AG08395 (cell line): ENCODE data around the gene DSE.

Experiments
- DNase-seq: peaks from one replicate; pipeline ENCODE4 v3.0.0; 2012; ENCODE audit warnings: mixed read lengths, low spot score

The DSE gene

DNA sequence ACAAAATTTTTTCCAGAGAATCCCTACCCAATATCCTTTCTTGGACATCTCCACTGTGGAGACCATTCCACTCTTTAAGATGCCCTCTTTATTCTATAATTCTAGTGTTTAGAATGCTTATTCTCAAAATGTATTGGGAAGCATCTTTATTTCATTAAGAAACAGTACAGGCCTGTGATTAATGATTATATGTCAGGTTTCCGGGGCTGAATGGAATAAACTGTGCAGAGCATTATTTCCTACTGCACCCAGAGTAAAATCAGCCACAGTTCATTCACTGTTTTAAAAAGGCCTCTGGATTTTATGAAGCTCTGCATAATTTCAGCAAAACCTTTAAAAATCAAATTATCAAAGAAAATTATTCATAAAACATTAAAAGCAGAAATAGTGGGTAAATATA lies 42.6 kb downstream of the DSE start:
- no peak for DNase-seq

- DNase-seq, result no peak
Measured at GRCh38 chr6:116417661-116418060, 46.9 kb downstream of the DSE start.

DNA sequence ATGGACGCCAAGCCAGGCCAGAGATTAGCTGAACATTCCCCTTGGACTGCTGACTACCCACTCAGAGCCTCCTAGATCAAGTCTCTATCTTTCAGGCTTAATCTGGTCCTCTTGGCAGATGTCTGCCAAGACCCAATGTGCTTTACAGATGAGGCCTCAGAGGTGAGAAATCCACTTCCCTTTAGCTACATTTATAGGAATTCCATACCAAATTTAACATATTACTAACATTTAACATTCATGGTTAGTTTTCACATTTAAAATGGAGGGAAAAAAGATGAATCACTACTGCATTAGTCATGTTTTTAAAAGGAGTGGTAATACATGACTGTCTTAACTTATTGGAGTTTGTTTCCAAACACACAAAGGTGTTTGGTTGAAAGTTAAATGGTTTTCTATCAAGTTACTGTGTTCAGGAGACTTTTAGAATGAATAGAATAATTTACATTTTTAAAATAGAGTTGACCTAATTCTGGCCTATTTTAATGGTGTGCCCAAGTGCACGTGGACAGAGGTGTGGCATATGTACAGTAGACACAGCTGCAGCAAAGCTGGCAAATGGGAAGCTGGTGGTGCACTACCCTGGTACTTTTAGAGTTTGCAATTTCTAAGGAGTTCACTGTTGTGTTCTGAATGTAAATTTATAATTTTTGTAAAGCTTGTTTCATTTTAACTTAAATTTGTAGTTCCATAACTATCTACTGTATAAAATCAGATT lies 48.5 kb downstream of the DSE start:
- no peak for DNase-seq

DNA sequence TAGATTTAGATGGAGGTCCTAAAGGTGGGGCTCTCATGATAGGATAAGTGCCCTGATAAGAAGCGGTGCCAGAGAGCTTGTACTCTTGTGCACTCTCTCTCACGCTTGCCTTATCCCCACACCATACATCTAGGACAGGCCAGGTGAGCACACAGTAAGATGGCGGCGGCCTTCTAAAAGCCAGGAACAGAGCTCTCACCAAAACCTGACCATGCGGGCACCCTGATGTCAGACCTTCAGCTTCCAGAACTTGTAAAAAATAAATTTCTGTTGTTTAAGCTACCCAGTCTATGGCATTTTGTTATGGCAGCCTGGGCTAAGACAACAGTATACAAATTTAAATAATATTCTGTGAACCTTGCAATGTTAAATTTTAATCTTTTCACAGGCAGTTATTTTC lies 49.6 kb downstream of the DSE start:
- DNase-seq, result no peak

- DNase-seq, result no peak
Measured at GRCh38 chr6:116422238-116422637, 51.5 kb downstream of the DSE start.

DNA sequence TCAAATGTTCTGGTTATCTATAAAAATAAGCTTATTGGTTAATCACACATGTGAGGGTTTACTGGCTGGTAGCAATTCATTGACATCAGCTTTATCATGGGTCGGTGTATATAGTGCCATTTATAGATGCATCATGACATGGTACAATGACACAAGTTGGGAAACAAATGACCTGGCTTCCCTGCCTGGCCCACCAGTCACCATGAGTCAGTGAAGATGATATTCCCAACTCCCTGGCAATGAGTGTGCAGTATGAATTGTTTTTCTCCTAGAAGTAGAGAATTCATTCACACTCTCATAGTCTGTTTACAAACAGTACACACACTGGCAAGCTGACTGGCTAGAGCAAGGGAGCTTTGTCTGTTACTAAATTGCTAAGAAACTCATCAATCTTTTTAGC lies 53.3 kb downstream of the DSE start:
- DNase-seq, result peak; percentile 61

- DNase-seq, result no peak
Measured at GRCh38 chr6:116426551-116426950, 55.8 kb downstream of the DSE start.

DNA sequence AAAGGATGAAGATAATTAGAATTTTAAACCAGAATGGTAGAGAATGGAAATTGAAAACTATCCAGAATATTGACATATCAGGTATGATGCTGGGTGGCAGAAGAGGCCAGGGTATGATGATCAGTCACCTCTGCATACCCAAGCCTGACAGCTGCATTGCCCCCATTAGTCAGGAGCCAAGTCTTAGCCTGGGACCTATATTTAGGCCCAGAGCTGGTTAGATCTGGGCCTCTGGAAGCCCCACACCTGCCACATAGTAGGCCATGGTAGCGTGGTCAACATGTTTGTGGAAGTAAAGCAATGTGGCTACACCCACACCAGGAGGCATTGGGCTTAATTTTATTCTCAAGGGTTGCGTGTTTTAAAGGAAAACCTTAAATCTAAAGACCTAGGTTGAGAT lies 58.4 kb downstream of the DSE start:
- DNase-seq, result no peak

DNA sequence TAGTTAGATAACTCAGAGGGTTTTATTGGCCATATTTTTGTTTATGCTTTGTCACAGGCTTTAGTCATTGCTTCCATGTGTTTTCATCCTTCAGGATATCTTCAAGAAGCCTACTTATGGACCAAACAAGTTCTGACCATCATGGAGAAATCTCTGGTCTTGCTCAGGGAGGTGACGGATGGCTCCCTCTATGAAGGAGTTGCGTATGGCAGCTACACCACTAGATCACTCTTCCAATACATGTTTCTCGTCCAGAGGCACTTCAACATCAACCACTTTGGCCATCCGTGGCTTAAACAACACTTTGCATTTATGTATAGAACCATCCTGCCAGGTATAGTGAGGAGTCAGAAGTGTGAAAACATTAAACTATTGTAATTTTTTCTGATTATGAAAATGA lies 60.1 kb downstream of the DSE start:
- no peak for DNase-seq

GRCh38 chr6:116431964-116432595 lies 61.3 kb downstream of the DSE start:
- no peak for DNase-seq

DNA sequence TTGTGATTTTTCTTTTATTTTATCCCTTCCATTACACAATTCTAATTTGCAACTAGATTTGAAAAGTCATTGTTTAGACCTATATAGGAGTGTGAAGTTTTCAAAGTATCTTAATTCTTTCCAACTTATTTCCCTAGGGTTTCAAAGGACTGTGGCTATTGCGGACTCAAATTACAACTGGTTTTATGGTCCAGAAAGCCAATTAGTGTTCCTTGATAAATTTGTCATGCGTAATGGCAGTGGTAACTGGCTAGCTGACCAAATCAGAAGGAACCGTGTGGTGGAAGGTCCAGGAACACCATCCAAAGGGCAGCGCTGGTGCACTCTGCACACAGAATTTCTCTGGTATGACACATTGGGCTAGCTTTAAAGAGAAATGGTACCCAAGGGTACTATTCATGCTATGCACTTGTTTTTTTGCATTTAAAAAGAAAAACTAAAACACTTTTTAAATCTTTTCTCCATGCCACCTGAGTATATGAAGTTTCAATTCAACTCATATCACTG lies 62.5 kb downstream of the DSE start:
- DNase-seq, result no peak

- DNase-seq, result no peak
Measured at GRCh38 chr6:116434056-116434725, 63.4 kb downstream of the DSE start.

- no peak for DNase-seq
Measured at GRCh38 chr6:116436586-116436985, 65.8 kb downstream of the DSE start.

GRCh38 chr6:116437656-116438055 lies 66.9 kb downstream of the DSE start:
- no peak for DNase-seq

- DNase-seq, result no peak
Measured at GRCh38 chr6:116438590-116439448, 68.1 kb downstream of the DSE start.

- no peak for DNase-seq
Measured at GRCh38 chr6:116439522-116440051, 68.8 kb downstream of the DSE start.

GRCh38 chr6:116443105-116443504 lies 72.4 kb downstream of the DSE start:
- no peak for DNase-seq

DNA sequence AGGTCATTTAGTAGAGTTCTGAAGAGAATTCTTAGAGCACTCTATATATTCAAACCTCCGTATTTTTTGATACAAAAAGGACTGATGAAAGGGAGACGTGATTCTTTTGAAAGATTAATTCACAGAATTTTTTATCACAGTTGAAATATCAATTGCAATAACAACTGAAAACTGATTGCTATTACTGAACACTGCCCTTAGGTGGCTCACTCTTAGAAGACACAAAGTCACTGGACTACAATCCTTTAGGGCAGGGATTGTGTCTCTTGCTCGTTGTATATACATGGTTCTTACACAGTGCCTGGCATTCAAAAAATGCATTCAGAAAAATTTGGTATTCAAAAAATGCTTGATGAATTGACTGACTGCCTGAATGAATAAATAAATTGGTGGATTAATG lies 73.3 kb downstream of the DSE start:
- DNase-seq, result peak; percentile 48

DNA sequence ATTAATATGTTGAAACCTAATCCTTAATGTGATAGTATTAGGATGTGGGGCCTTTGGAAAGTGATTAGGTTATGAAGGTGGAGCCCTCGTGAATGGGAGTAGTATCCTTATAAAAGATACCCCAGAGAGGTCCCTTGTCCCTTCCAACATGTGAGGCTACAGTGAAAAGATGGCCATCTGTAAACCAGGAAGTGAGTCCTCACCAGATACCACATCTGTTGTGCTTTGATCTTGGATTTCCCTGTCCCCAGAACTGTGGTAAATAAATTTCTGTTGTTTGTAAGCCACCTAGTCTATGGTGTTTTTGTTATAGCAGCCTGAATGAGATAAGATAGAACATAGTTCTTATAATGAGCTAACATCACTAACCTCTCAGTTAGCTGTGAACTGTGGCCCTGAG lies 73.8 kb downstream of the DSE start:
- no peak for DNase-seq

DNA sequence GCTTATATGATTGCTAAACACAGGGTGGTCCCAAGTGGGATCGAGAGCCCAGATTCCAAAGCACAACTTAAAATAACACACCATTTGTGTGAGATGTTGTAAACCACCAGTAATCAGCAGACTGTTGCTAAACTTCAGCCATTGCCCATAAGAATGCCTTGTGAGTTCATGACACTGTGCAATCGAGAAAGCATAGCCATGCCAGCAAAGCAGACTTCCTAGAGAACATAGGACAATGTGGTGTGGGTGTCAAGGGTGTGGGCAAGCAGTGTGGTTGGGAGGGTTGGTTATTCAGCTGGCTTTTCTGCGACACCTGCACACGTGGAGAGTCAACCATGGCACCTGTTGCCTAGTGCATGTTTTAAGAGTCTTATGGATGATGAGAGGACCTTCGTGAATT lies 74.4 kb downstream of the DSE start:
- DNase-seq, result no peak

GRCh38 chr6:116446399-116446798 lies 75.7 kb downstream of the DSE start:
- peak; percentile 22 for DNase-seq

- DNase-seq, result no peak
Measured at GRCh38 chr6:116447052-116447451, 76.3 kb downstream of the DSE start.
